Psoas muscle (tissue), 8 donors: ENCODE results near the gene DISP3. TPM values are rescaled to one million over a fixed set of nuclear protein-coding genes. Genes with fewer than 3 reads are reported as not detected.
A peak's percentile ranks its signal among the peaks of the same experiment; 100 is the strongest.

Experiments used
- ATAC-seq, 4 donors: fragments of 200-7000 bp; cut with Tn5 transposase; one replicate each; pipeline ENCODE4 v1.9.1; 2020; ENCODE audit warnings: moderate library complexity in 3 of 4, mild to moderate bottlenecking in 2 of 4
- DNase-seq, 2 donors: peaks; one replicate each; pipeline ENCODE4 v3.0.0-alpha.2; 2020
- H3K27ac ChIP-seq: fragments of 200-600 bp; one replicate; pipeline ENCODE4 v1.8.0; 2022
- H3K27me3 ChIP-seq, 3 donors: fragments of 200-600 bp in 1 of 3; one replicate each; pipeline versions ENCODE4 v1.6.1 to v1.8.0; 2013 to 2022; ENCODE audit warnings: low read length in 2 of 3, mild to moderate bottlenecking in 2 of 3, moderate library complexity in 1 of 3; ENCODE audit not compliant: insufficient read depth in 3 of 3
- H3K36me3 ChIP-seq, 2 donors: fragments of 200-600 bp in 1 of 2; one replicate each; pipeline versions ENCODE4 v1.6.1 to v1.8.0; 2013 to 2022; ENCODE audit warnings: low read depth in 1 of 2, mild to moderate bottlenecking in 1 of 2, moderate library complexity in 1 of 2; ENCODE audit not compliant: insufficient read depth in 1 of 2
- H3K4me1 ChIP-seq: fragments of 200-600 bp; one replicate; pipeline ENCODE4 v1.8.0; 2022
- H3K4me3 ChIP-seq: fragments of 200-600 bp; one replicate; pipeline ENCODE4 v1.8.0; 2022; ENCODE audit warnings: mild to moderate bottlenecking
- H3K9me3 ChIP-seq: fragments of 200-600 bp; one replicate; pipeline ENCODE4 v1.8.0; 2022
- WGBS, 3 donors: extraction: QIAGEN DNeasy Blood & Tissue Kit; methylation state at CpG; one replicate each; pipeline versions ENCODE4 v1.1.6 to v1.1.7; 2013; 5-methylcytosine and 5-hydroxymethylcytosine counted together
- intact Hi-C, 2 donors: fragments of 100-400 bp; cut with DNase I; formaldehyde crosslinking; loops; one replicate each; pipeline versions ENCODE4 v1.11.0 to v1.14.2; 2022
- polyA plus RNA-seq, 3 donors: library from polyadenylated mRNA; stranded (reverse); fragments of 200-250 nt; gene quantifications; one replicate each; pipeline ENCODE4 v1.2.3, GENCODE V29; 2013
- total RNA-seq, 4 donors: library from RNA; stranded (reverse); fragmentation: NEBNext Ultra II Directional in 2 of 4; extraction: Animal tissue kit (Norgen Biotek cat#: 25700) in 2 of 4; gene quantifications; one replicate each; pipeline versions ENCODE4 v1.2.1 to v1.2.4, GENCODE V29; 2021 to 2023
- TF ChIP-seq, protein P1 (sequence below): fragments of 200-600 bp; IDR thresholded peaks from one replicate; pipeline ENCODE4 v1.8.0; 2022; ENCODE audit warnings: antibody characterized with exemption
- donor health status: healthy with polysubstance abuse.
- donor health status: DM: no; HTN: no; CAD: no; lungs with moderate emphysema.
- donor health status: Bipolar disorder and iron deficiency.
- donor health status: healthy.
- donor health status: DM: yes; HTN: yes; CAD: no.
- donor health status: DM: no; HTN: no; CAD: no.
- donor health status: DM: no; HTN: no; CAD: no.
- donor health status: DM: yes; HTN: yes; CAD: no.

DISP3 gene
- total and polyA plus RNA-seq, 7 donors, result 0.01 to 0.04 (median 0.02) TPM; not detected in 3

DNA sequence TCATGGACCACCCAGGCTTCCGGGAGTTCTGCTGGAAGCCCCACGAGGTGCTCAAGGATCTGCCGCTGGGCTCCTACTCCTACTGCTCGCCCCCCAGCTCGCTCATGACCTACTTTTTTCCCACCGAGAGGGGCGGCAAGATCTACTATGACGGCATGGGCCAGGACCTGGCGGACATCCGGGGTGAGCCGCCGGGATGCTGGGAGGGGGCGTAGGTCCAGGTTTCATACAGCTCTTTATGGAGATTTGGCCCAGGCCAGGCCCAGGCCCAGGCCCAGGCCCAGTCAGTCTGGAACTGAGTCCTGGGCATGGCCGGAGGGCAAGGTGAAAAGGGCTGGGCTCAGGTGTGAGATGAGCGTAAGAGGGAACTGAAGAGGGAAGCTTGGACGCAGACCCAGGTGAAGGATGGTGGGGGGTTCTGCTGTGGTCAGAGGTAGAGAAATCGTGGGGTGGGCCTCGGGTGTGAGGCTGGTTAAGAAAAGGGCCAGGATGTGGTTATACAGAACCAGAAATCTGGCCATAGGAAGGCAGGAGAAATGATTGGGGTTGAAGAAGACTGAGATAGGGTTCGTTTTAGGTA is 23.0 kb downstream of the DISP3 start:
- TF ChIP-seq, protein P1, sequence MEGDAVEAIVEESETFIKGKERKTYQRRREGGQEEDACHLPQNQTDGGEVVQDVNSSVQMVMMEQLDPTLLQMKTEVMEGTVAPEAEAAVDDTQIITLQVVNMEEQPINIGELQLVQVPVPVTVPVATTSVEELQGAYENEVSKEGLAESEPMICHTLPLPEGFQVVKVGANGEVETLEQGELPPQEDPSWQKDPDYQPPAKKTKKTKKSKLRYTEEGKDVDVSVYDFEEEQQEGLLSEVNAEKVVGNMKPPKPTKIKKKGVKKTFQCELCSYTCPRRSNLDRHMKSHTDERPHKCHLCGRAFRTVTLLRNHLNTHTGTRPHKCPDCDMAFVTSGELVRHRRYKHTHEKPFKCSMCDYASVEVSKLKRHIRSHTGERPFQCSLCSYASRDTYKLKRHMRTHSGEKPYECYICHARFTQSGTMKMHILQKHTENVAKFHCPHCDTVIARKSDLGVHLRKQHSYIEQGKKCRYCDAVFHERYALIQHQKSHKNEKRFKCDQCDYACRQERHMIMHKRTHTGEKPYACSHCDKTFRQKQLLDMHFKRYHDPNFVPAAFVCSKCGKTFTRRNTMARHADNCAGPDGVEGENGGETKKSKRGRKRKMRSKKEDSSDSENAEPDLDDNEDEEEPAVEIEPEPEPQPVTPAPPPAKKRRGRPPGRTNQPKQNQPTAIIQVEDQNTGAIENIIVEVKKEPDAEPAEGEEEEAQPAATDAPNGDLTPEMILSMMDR, result no peak
- no peaks in the 10 kb centered on the region for H3K36me3 ChIP-seq
- no peak overlapping the region for H3K27ac ChIP-seq
- ATAC-seq, result no peak
- DNase-seq, result no peak
- 63 to 85% (median 79%) methylated on average over 19 of the region's 19 CpGs for WGBS, 3 donors
- H3K4me1 ChIP-seq, result no peaks in the 10 kb centered on the region
- H3K4me3 ChIP-seq, result peak overlapping the region; percentile 32
- H3K9me3 ChIP-seq, result peaks cover 21% of the 10 kb centered on the region
- H3K27me3 ChIP-seq, result peaks cover 0 to 40% (median 7%) of the 10 kb centered on the region in 3 donors
- intact Hi-C loops, result no loop called here

DNA sequence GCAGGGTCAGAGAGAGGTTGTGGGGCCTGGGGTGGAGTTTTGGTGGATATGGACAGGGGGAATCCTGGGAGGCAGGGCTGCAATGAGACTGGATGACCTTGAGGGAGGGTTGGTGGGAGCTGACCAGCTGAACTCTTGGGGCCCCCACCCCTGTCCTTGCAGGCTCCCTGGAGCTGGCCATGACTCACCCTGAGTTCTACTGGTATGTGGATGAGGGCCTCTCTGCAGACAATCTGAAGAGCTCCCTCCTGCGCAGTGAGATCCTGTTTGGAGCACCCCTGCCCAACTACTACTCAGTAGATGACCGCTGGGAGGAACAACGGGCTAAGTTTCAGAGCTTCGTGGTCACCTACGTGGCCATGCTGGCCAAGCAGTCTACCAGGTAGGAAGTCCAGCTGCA is 23.6 kb downstream of the DISP3 start:
- Histone ChIP-seq H3K36me3 (no peaks in the 10 kb centered on the region), H3K4me1 (no peaks in the 10 kb centered on the region), H3K4me3 (no peak overlapping the region), H3K27ac (no peak overlapping the region), H3K27me3 (peaks cover 0 to 38% (median 7%) of the 10 kb centered on the region in 3 donors), H3K9me3 (peaks cover 21% of the 10 kb centered on the region)
- DNase-seq (no peak), ATAC-seq (no peak)
- TF ChIP-seq, protein P1, result no peak
- intact Hi-C loops, result no loop called here
- 84 to 100% (median 99%) methylated on average over 5 of the region's 5 CpGs for WGBS, 3 donors

DNA sequence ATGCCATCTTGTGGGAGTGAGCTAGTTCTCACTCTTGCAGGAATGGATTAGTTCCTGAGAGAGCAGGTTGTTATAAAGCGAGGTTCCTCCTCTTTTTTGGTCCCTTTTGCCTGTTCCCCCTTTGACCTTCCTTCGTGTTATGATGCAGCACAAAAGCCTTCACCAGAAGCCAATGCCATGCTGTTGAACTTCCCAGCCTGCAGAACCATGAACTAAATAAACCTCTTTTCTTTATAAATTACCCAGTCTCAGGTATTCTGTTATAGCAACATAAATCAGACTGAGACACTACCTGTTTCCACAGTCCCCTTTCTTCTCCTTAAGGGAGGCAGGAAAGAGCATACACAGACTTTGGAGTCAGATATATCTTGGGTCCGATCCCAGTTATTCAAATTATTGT is 25.6 kb downstream of the DISP3 start:
- no peak for ATAC-seq
- peaks cover 21% of the 10 kb centered on the region for H3K9me3 ChIP-seq
- no peak for DNase-seq
- intact Hi-C loops, result no loop called here
- no peaks in the 10 kb centered on the region for H3K36me3 ChIP-seq
- 79 to 84% (median 83%) methylated on average over 3 of the region's 3 CpGs for WGBS, 3 donors
- H3K27ac ChIP-seq, result no peak overlapping the region
- H3K4me1 ChIP-seq, result no peaks in the 10 kb centered on the region
- H3K27me3 ChIP-seq, result peaks cover 0 to 35% (median 7%) of the 10 kb centered on the region in 3 donors
- H3K4me3 ChIP-seq, result no peak overlapping the region
- TF ChIP-seq, protein P1, result no peak

DNA sequence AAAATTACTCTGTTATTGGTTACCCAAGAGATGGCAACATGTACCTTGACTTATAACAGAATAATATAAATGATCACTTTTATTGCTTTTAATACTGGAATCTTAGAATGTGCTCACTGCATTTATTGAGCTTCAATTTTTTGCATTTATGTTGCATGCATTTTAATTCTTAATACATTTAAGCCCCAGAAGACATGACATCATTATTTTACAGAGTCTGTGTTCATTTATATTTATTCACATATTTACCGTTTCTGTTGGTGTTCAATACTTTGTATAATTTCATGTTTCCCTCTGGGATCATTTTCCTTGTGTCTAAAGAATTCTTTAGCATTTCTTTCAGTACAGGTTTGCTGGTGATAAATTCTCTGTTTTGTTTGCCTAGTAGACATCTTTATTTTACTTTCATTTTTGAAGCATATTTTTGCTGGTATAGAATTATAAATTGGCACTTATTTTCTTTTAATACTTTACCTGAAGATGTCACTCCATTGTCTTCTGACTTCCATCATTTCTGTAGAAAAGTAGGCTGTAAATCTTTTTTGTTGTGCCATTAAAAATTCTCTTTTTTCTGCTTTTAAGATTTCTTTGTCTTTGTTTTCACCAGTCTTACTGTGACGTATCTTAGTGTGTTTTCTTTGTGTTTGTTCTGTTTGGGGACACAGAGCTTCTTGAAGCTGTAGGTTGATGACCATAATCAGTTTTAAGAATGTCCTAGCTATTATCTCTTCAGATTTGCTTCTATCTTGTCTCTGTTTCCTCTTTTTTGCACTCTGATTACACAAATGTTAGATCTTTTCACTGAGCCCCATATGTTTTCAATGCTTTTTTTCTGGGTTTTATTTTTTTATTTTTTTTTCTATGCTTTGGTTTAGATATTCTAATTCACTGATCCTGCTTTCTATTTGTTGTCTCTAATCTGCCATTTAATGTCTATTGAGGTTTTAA is 26.9 kb downstream of the DISP3 start:
- WGBS, 3 donors, result 87 to 92% (median 88%) methylated on average over 2 of the region's 2 CpGs
- intact Hi-C loops, result no loop called here
- H3K9me3 ChIP-seq, result peaks cover 21% of the 10 kb centered on the region
- peaks cover 0 to 22% (median 5%) of the 10 kb centered on the region in 3 donors for H3K27me3 ChIP-seq
- no peak for DNase-seq
- H3K27ac ChIP-seq, result no peak overlapping the region
- H3K36me3 ChIP-seq, result no peaks in the 10 kb centered on the region
- ATAC-seq, result no peak
- H3K4me3 ChIP-seq, result no peak overlapping the region
- TF ChIP-seq, protein P1, result no peak
- no peaks in the 10 kb centered on the region for H3K4me1 ChIP-seq
